ENCODE measurements around the gene LANCL2.
A peak's percentile ranks its signal among the peaks of the same experiment; 100 is the strongest.
"Not testable (repeated sequence)": the region's sequence is repeated elsewhere in the genome, so short reads cannot be mapped to it uniquely, and the experiment has no call there.

Gene LANCL2

DNA sequence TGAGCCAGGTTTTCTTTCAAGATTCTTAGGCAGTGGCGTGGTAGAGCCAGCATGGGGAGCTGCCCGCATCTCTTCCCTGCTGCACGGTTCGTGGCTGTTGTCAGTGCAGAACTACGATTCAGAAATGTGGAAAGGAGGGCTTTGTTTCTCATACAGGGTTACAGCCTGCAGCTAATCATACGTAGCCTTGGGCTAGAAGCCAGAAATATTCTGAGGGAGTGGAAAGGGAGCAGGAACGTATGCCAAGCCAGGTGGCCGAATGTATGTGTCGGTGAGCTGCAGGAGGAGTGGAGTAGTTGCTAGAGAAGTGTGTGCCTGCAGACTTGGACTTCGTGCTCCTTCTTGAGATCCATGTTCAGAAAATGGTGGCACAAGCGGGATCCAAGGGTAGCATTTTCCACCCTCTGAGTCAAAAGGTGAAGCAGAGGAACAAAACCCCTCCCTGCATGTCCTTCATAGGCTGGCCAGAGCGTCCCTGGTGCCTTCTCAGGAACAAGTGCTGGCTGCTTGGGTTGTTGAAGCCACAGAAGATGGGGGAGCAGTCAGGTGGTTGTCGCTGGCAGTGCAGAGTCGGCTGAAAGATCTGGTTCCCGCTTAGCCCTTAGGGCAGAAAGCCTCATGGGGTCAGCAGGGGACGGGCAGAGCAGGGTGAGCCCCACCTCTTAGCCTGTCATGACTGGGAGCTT, 40.9 kb downstream of the LANCL2 start:
- H3K4me1 ChIP-seq (ENCODE audit: control insufficient read depth, insufficient read depth, low read length, poor library complexity, severe bottlenecking), result no peaks in the 10 kb centered on the region
- WGBS, 2 experiments (ENCODE audit: insufficient coverage in 2 of 2), result 90% methylated on average over 15 to 16 of the region's 16 CpGs
- H3K4me3 ChIP-seq (ENCODE audit: extremely low read depth, insufficient read depth, low read length, poor library complexity, severe bottlenecking), result no peak overlapping the region
- peaks cover 2% of the 10 kb centered on the region for H3K9me3 ChIP-seq (ENCODE audit: control insufficient read depth, low read length)
- peaks cover 11% of the 10 kb centered on the region for H3K36me3 ChIP-seq (ENCODE audit: control insufficient read depth, insufficient read depth, low read length)
- H3K27ac ChIP-seq (ENCODE audit: low read depth, low read length, severe bottlenecking), result no peak overlapping the region

DNA sequence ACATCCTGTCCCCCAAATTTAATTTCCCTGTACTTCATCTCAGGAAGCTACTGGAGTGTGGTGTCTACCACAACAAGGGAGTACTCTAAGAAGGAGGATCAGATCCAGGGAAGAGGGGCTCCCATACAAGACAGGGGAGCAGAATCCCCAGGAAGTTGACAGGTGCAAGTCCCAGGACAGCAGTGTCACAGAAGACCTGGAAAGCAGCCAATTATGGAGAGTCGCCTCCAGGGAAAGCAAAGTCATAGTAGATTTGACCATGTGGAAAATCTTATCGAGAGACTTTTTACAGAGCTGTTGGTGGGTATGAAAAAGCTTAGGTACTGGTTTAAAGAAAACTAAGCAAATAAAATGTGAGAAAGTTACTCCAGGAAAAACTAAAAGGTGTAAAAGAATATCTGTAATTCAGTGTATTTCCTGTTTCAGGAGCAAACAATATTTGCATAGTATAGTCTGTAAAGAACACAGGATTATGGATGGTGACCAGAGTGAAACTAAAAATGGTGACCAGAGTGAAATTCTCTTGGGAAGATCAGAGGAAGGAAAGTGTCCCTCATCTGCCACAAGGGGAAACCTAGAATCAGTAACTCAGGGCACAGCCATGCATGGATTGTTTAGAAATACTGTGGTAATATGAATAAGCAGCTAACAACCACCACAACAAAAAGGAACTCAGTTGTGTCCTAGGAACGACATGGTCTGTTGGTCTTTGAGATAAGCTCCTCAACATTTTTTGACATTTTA, 44.5 kb downstream of the LANCL2 start:
- 92 to 96% methylated on average over 2 of the region's 3 CpGs for WGBS, 2 experiments (ENCODE audit: insufficient coverage in 2 of 2)

DNA sequence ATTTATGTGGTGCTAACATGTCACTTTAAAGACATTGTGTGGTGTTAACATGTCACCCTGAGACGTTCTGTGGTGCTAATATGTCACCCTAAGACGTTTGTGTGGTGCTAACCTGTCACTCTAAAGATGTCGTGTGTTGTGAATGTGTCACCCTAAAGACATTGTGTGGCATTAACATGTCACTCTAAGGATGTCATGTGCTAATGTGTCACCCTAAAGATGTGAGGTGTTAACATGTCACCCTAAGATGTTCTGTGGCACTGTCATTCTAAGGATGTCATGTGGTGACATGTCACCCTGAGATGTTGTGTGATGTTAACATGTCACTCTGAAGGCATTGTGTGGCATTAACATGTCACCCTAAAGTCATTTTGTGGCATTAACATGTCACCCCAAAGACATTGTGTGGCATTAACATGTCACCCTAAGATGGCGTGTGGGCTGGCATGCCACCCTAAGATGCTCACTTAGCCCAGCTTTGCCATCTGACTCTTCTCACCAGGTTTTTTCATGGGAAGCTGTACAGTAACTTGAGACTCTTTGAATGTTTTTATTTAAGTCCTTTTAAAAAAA, 45.6 kb downstream of the LANCL2 start:
- H3K36me3 ChIP-seq (ENCODE audit: control insufficient read depth, insufficient read depth, low read length), result peaks cover 8% of the 10 kb centered on the region
- H3K4me1 ChIP-seq (ENCODE audit: control insufficient read depth, insufficient read depth, low read length, poor library complexity, severe bottlenecking), result no peaks in the 10 kb centered on the region
- WGBS, 2 experiments (ENCODE audit: insufficient coverage in 2 of 2), result 85 to 86% methylated on average over 4 of the region's 4 CpGs

More for the DNA sequence above, 44.5 kb downstream of the LANCL2 start:
- no peaks in the 10 kb centered on the region for H3K4me1 ChIP-seq (ENCODE audit: control insufficient read depth, insufficient read depth, low read length, poor library complexity, severe bottlenecking)
- H3K36me3 ChIP-seq (ENCODE audit: control insufficient read depth, insufficient read depth, low read length), result peaks cover 12% of the 10 kb centered on the region
- H3K9me3 ChIP-seq (ENCODE audit: control insufficient read depth, low read length), result no peaks in the 10 kb centered on the region
- no peak overlapping the region for H3K4me3 ChIP-seq (ENCODE audit: extremely low read depth, insufficient read depth, low read length, poor library complexity, severe bottlenecking)
- H3K27ac ChIP-seq (ENCODE audit: low read depth, low read length, severe bottlenecking), result no peak overlapping the region

DNA sequence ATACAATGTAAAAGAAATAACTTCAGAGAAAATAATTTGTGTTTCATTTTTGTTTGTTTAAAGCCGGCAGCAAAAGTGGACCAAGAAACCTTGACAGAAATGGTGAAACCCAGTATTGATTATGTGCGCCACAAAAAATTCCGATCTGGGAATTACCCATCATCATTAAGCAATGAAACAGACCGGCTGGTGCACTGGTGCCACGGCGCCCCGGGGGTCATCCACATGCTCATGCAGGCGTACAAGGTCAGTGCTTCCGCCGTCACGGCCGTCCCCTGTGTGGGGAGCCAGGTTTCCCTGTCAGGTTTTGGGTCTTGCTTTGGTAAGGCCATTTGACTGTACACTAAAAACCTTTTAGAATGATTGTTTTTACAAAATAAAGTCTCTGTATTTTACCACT, 46.7 kb downstream of the LANCL2 start:
- Histone ChIP-seq H3K4me1 (ENCODE audit: control insufficient read depth, insufficient read depth, low read length, poor library complexity, severe bottlenecking) (no peaks in the 10 kb centered on the region), H3K27ac (ENCODE audit: low read depth, low read length, severe bottlenecking) (no peak overlapping the region), H3K4me3 (ENCODE audit: extremely low read depth, insufficient read depth, low read length, poor library complexity, severe bottlenecking) (no peak overlapping the region), H3K9me3 (ENCODE audit: control insufficient read depth, low read length) (no peaks in the 10 kb centered on the region), H3K36me3 (ENCODE audit: control insufficient read depth, insufficient read depth, low read length) (peaks cover 5% of the 10 kb centered on the region)
- 92 to 96% methylated on average over 3 to 12 of the region's 12 CpGs for WGBS, 2 experiments (ENCODE audit: insufficient coverage in 2 of 2)

More for the DNA sequence above, 45.6 kb downstream of the LANCL2 start:
- no peaks in the 10 kb centered on the region for H3K9me3 ChIP-seq (ENCODE audit: control insufficient read depth, low read length)
- H3K27ac ChIP-seq (ENCODE audit: low read depth, low read length, severe bottlenecking), result no peak overlapping the region
- no peak overlapping the region for H3K4me3 ChIP-seq (ENCODE audit: extremely low read depth, insufficient read depth, low read length, poor library complexity, severe bottlenecking)

DNA sequence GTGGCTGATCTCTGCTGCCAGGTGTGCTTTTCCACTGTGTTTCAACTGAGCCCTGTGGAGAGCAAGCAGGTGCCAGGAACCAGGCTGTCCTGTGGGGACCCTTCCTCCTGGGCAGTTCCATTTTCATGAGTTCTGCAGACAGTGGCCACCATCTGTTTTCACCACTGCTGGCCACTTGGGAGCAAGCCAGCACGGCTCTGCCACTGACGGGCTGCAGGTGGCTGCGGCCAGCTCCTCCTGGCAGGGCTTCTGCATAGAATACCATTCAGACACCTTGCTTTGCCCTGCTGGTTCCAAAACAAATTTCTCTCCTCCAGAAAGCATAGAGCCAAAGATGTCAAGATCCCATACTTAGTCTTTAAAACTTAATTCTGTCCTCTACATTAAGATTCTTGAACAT, 48.3 kb downstream of the LANCL2 start:
- no peak overlapping the region for H3K27ac ChIP-seq (ENCODE audit: low read depth, low read length, severe bottlenecking)
- H3K36me3 ChIP-seq (ENCODE audit: control insufficient read depth, insufficient read depth, low read length), result peaks cover 5% of the 10 kb centered on the region
- no peaks in the 10 kb centered on the region for H3K9me3 ChIP-seq (ENCODE audit: control insufficient read depth, low read length)
- 84 to 92% methylated on average over 2 of the region's 3 CpGs for WGBS, 2 experiments (ENCODE audit: insufficient coverage in 2 of 2)
- H3K4me1 ChIP-seq (ENCODE audit: control insufficient read depth, insufficient read depth, low read length, poor library complexity, severe bottlenecking), result no peaks in the 10 kb centered on the region
- no peak overlapping the region for H3K4me3 ChIP-seq (ENCODE audit: extremely low read depth, insufficient read depth, low read length, poor library complexity, severe bottlenecking)

GRCh38 chr7:55415173-55415778, 50.1 kb downstream of the LANCL2 start:
- H3K9me3 ChIP-seq (ENCODE audit: control insufficient read depth, low read length), result no peaks in the 10 kb centered on the region
- H3K4me1 ChIP-seq (ENCODE audit: control insufficient read depth, insufficient read depth, low read length, poor library complexity, severe bottlenecking), result no peaks in the 10 kb centered on the region
- H3K36me3 ChIP-seq (ENCODE audit: control insufficient read depth, insufficient read depth, low read length), result peaks cover 5% of the 10 kb centered on the region
- no peak overlapping the region for H3K27ac ChIP-seq (ENCODE audit: low read depth, low read length, severe bottlenecking)
- WGBS, 2 experiments (ENCODE audit: insufficient coverage in 2 of 2), result 60 to 70% methylated on average over 3 to 5 of the region's 6 CpGs
- no peak overlapping the region for H3K4me3 ChIP-seq (ENCODE audit: extremely low read depth, insufficient read depth, low read length, poor library complexity, severe bottlenecking)

DNA sequence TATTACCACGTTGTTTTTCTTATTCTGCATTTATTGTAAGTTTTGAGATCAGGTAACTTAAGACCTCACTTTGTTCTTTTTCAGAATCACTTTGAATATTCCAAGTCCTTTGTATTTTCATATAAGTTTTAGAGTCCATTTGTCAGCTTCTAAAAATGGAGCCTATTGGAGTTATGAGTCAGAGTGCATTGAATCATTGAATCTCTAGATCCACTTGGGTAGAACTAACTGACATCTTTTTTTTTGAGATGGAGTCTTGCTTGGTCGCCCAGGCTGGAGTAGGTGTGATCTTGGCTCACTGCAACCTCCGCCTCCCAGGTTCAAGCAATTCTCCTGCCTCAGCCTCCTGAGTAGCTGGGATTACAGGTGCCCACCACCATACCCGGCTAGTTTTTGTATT, 52.3 kb downstream of the LANCL2 start:
- not testable (repeated sequence) for H3K4me3 ChIP-seq (ENCODE audit: extremely low read depth, insufficient read depth, low read length, poor library complexity, severe bottlenecking); H3K9me3 ChIP-seq (ENCODE audit: control insufficient read depth, low read length); H3K27ac ChIP-seq (ENCODE audit: low read depth, low read length, severe bottlenecking); H3K4me1 ChIP-seq (ENCODE audit: control insufficient read depth, insufficient read depth, low read length, poor library complexity, severe bottlenecking); H3K36me3 ChIP-seq (ENCODE audit: control insufficient read depth, insufficient read depth, low read length)
- 84 to 100% methylated on average over 2 of the region's 4 CpGs for WGBS, 2 experiments (ENCODE audit: insufficient coverage in 2 of 2)

DNA sequence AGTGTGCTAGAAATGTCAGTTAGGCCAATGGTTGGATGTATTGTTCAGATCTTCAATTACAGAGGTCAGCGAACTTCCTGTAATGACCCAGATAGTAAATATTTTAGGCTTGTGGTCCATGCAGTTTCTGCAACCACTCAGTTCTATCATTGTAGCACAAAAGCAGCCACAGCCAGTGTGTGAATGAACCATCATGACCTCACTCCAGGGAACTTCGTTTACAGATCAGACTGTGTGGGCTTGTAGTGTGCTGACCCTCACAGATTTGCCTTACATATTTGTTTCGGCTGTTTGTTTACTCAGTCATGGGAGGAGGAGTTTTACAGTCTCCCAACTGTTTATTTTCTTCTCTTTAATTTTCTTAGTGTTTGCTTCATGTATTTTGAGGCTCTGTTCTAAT, 55.4 kb downstream of the LANCL2 start:
- H3K27ac ChIP-seq (ENCODE audit: low read depth, low read length, severe bottlenecking), result peak overlapping the region; percentile 34

DNA sequence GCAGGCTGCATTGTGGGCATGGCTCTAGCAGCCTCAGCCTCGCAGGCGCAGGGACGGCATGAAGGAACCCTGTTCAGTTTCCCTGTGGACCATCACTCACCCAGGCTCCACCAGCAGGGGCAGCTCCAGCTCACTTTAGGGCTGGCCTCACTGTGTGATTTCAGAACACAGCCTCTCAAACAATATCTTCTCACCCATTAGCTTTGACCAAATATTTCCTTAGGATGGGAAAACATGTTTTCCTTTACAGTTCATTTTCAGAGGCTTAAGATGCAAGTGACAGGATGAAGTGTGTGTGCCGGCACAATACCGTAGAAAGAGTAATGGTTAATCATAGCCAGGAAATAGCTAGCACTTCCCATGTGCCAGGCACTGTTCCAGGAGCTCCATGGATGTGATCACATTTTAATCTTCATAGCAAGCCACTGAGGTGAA, 58.2 kb downstream of the LANCL2 start:
- Histone ChIP-seq H3K4me1 (ENCODE audit: control insufficient read depth, insufficient read depth, low read length, poor library complexity, severe bottlenecking) (peaks cover 14% of the 10 kb centered on the region), H3K9me3 (ENCODE audit: control insufficient read depth, low read length) (no peaks in the 10 kb centered on the region), H3K4me3 (ENCODE audit: extremely low read depth, insufficient read depth, low read length, poor library complexity, severe bottlenecking) (no peak overlapping the region), H3K36me3 (ENCODE audit: control insufficient read depth, insufficient read depth, low read length) (peaks cover 18% of the 10 kb centered on the region), H3K27ac (ENCODE audit: low read depth, low read length, severe bottlenecking) (no peak overlapping the region)
- 89 to 92% methylated on average over 4 to 5 of the region's 5 CpGs for WGBS, 2 experiments (ENCODE audit: insufficient coverage in 2 of 2)

More for the DNA sequence above, 55.4 kb downstream of the LANCL2 start:
- Histone ChIP-seq H3K4me1 (ENCODE audit: control insufficient read depth, insufficient read depth, low read length, poor library complexity, severe bottlenecking) (peaks cover 8% of the 10 kb centered on the region), H3K4me3 (ENCODE audit: extremely low read depth, insufficient read depth, low read length, poor library complexity, severe bottlenecking) (no peak overlapping the region), H3K9me3 (ENCODE audit: control insufficient read depth, low read length) (no peaks in the 10 kb centered on the region), H3K36me3 (ENCODE audit: control insufficient read depth, insufficient read depth, low read length) (peaks cover 6% of the 10 kb centered on the region)
- 67% methylated on average over 3 of the region's 3 CpGs; no CpG with 5 or more reads in 1 of the 2 experiments for WGBS, 2 experiments (ENCODE audit: insufficient coverage in 2 of 2)

- H3K4me1 ChIP-seq (ENCODE audit: control insufficient read depth, insufficient read depth, low read length, poor library complexity, severe bottlenecking), result peaks cover 14% of the 10 kb centered on the region
- no peaks in the 10 kb centered on the region for H3K9me3 ChIP-seq (ENCODE audit: control insufficient read depth, low read length)
- WGBS, 2 experiments (ENCODE audit: insufficient coverage in 2 of 2), result 81 to 100% methylated on average over 2 to 3 of the region's 5 CpGs
- H3K4me3 ChIP-seq (ENCODE audit: extremely low read depth, insufficient read depth, low read length, poor library complexity, severe bottlenecking), result no peak overlapping the region
- H3K36me3 ChIP-seq (ENCODE audit: control insufficient read depth, insufficient read depth, low read length), result peaks cover 18% of the 10 kb centered on the region
- H3K27ac ChIP-seq (ENCODE audit: low read depth, low read length, severe bottlenecking), result peak overlapping the region; percentile 25
Measured at GRCh38 chr7:55423891-55424290, 58.8 kb downstream of the LANCL2 start.
